ENCODE data around the gene SUSD4. TPM values are rescaled to one million over a fixed set of nuclear protein-coding genes. Genes with fewer than 3 reads are reported as not detected.

Gene SUSD4
- total RNA-seq, 4 donors from 2014 or later, result 2.2 to 5.3 (median 2.5) TPM

- Histone ChIP-seq H3K36me3 (no peaks in the 10 kb centered on the region), H3K27me3 (no peaks in the 10 kb centered on the region), H3K4me3 (no peak overlapping the region), H3K4me1 (no peaks in the 10 kb centered on the region), H3K27ac (no peak overlapping the region), H3K9me3 (no peaks in the 10 kb centered on the region)
- no peak for ATAC-seq
- WGBS, 2 donors (ENCODE audit: low coverage in 1 of 2), result 63 to 84% methylated on average over 3 to 6 of the region's 6 CpGs
- TF ChIP-seq POLR2AphosphoS5 (IDR thresholded peaks at IDR 0.05) (no peak), CTCF (IDR thresholded peaks at IDR 0.05) (no peak), EP300 (IDR thresholded peaks at IDR 0.05) (no peak), POLR2A (IDR thresholded peaks at IDR 0.05) (no peak)
These were observed 115.8 kb downstream of the SUSD4 start for GRCh38 chr1:223248001-223248769.

- H3K27ac ChIP-seq, result no peak overlapping the region
- no peak overlapping the region for H3K4me3 ChIP-seq
- 67 to 79% methylated on average over 3 to 5 of the region's 5 CpGs for WGBS, 2 donors (ENCODE audit: low coverage in 1 of 2)
- H3K4me1 ChIP-seq, result no peaks in the 10 kb centered on the region
- no peaks in the 10 kb centered on the region for H3K27me3 ChIP-seq
- no peaks in the 10 kb centered on the region for H3K36me3 ChIP-seq
- TF ChIP-seq POLR2A (IDR thresholded peaks at IDR 0.05) (no peak), CTCF (IDR thresholded peaks at IDR 0.05) (no peak), EP300 (IDR thresholded peaks at IDR 0.05) (no peak)
- no peaks in the 10 kb centered on the region for H3K9me3 ChIP-seq
- ATAC-seq, result no peak
These were observed 117.4 kb downstream of the SUSD4 start for GRCh38 chr1:223246476-223247112.

- TF ChIP-seq CTCF (IDR thresholded peaks at IDR 0.05), result no peak
- no peak for TF ChIP-seq POLR2A (IDR thresholded peaks at IDR 0.05)
- TF ChIP-seq EP300 (IDR thresholded peaks at IDR 0.05), result no peak
- no peak for TF ChIP-seq POLR2AphosphoS5 (IDR thresholded peaks at IDR 0.05)
- H3K27ac ChIP-seq, result no peak overlapping the region
- WGBS, 2 donors (ENCODE audit: low coverage in 1 of 2), result 80 to 84% methylated on average over 3 to 7 of the region's 7 CpGs
These were observed 118.0 kb downstream of the SUSD4 start for GRCh38 chr1:223245983-223246382.

GRCh38 chr1:223245411-223245810 lies 118.6 kb downstream of the SUSD4 start:
- H3K9me3 ChIP-seq, result no peaks in the 10 kb centered on the region
- no peaks in the 10 kb centered on the region for H3K4me1 ChIP-seq
- WGBS, 2 donors (ENCODE audit: low coverage in 1 of 2), result 79 to 85% methylated on average over 4 to 5 of the region's 5 CpGs
- TF ChIP-seq POLR2AphosphoS5 (IDR thresholded peaks at IDR 0.05) (no peak), CTCF (IDR thresholded peaks at IDR 0.05) (no peak), POLR2A (IDR thresholded peaks at IDR 0.05) (no peak), EP300 (IDR thresholded peaks at IDR 0.05) (no peak)
- H3K27ac ChIP-seq, result no peak overlapping the region
- no peak overlapping the region for H3K4me3 ChIP-seq
- ATAC-seq, result no peak
- no peaks in the 10 kb centered on the region for H3K27me3 ChIP-seq
- H3K36me3 ChIP-seq, result no peaks in the 10 kb centered on the region

More at GRCh38 chr1:223245983-223246382, 118.0 kb downstream of the SUSD4 start:
- Histone ChIP-seq H3K4me1 (no peaks in the 10 kb centered on the region), H3K36me3 (no peaks in the 10 kb centered on the region), H3K4me3 (no peak overlapping the region), H3K27me3 (no peaks in the 10 kb centered on the region), H3K9me3 (no peaks in the 10 kb centered on the region)
- ATAC-seq, result no peak

Data from gastroesophageal sphincter (tissue), 4 donors.